ENCODE data around the gene GPC6.

Gene GPC6

DNA sequence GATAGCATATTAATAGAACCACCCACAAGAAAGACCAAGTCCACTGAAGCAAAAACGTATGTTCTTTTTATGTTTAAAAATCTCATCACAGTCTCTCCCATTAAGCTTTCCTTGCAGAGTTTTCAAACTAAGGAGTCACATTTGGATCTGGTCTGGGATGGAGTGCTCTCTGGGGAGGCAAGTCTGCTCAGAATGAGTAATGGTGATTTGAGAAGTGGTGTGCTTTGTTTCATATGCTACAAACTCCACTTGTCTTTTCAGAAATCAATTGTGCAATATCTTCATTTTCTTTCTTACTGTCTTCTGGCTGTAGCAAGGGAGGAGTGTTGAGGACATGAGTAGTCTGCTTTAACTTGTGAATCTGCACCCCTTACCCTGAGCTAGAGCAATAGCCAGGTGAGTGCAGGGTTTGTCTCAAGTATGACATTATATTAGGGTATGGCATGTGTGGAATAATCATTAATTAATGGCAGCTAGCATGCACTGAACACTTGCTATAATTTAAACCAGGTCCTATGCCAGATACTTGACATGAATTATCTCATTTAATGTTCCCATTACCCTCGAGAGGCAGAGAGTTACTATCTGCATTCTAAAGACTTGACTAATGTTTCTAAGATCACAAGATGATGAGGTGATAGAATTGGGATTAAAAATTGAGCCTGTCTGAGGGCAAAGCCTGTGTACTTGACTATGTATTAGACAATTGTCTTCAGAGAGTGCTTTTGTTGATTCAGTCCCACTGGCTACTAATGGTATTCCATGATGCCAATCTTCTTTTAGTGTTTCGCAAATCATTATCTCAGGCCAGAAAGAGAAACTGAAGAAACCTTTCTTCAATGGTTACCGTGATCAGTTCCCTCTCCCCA, 171.8 kb downstream of the GPC6 start:
- Histone ChIP-seq H3K27me3 (ENCODE audit: insufficient read depth, low read length) (no peaks in the 10 kb centered on the region), H3K27ac (ENCODE audit: low read length) (no peak overlapping the region), H3K4me3 (ENCODE audit: low read length) (no peak overlapping the region), H3K9me3 (ENCODE audit: insufficient read depth, low read depth, low read length) (no peaks in the 10 kb centered on the region), H3K9ac (ENCODE audit: low read depth, low read length) (no peak overlapping the region), H3K4me1 (ENCODE audit: insufficient read depth, low read length) (no peaks in the 10 kb centered on the region), H3K36me3 (ENCODE audit: insufficient read depth, low read depth, low read length) (no peaks in the 10 kb centered on the region)

DNA sequence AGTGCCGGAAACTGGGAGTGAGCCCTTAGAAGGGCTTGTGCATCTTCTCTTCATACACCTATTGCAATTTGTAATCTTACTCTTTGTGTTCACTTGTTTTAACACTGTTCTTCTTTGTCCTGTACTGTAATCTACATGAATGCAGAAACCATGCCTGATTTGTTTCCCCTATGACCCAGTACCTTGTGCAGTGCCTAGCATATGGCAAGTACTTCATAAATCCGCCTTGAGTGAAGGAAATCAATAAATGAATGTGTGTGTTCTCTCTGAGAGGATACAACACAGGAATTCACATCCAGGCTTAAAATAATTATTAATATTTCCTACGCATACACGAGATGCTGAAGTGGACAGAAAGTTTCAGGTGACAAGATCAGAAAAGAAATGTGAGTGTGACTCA, 172.6 kb downstream of the GPC6 start:
- Histone ChIP-seq H3K36me3 (ENCODE audit: insufficient read depth, low read depth, low read length) (no peaks in the 10 kb centered on the region), H3K4me3 (ENCODE audit: low read length) (no peak overlapping the region), H3K9me3 (ENCODE audit: insufficient read depth, low read depth, low read length) (no peaks in the 10 kb centered on the region), H3K4me1 (ENCODE audit: insufficient read depth, low read length) (no peaks in the 10 kb centered on the region), H3K27ac (ENCODE audit: low read length) (no peak overlapping the region), H3K27me3 (ENCODE audit: insufficient read depth, low read length) (no peaks in the 10 kb centered on the region), H3K9ac (ENCODE audit: low read depth, low read length) (no peak overlapping the region)

DNA sequence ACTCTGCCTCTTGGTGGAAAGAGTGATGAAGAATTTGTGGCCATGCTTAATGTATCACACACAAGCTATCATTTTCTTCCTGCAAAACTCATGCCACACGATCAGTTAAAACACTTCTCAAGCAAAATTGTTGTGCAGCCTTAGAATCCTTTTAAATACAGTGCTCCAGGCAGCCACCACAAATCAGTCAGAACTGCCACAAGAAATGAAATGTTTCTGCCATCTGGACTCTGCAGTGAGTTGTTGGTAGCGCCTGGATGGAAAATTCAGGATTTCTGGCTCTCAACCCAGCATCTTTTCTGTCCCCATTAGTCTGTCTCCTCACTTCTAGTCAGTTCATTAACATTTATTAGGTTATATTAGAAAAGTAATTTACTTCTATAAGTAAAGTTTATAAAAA, 179.5 kb downstream of the GPC6 start:
- no peaks in the 10 kb centered on the region for H3K27me3 ChIP-seq (ENCODE audit: insufficient read depth, low read length)
- H3K27ac ChIP-seq (ENCODE audit: low read length), result no peak overlapping the region
- H3K4me3 ChIP-seq (ENCODE audit: low read length), result no peak overlapping the region
- no peaks in the 10 kb centered on the region for H3K9me3 ChIP-seq (ENCODE audit: insufficient read depth, low read depth, low read length)
- H3K4me1 ChIP-seq (ENCODE audit: insufficient read depth, low read length), result no peaks in the 10 kb centered on the region
- no peak overlapping the region for H3K9ac ChIP-seq (ENCODE audit: low read depth, low read length)
- H3K36me3 ChIP-seq (ENCODE audit: insufficient read depth, low read depth, low read length), result no peaks in the 10 kb centered on the region

DNA sequence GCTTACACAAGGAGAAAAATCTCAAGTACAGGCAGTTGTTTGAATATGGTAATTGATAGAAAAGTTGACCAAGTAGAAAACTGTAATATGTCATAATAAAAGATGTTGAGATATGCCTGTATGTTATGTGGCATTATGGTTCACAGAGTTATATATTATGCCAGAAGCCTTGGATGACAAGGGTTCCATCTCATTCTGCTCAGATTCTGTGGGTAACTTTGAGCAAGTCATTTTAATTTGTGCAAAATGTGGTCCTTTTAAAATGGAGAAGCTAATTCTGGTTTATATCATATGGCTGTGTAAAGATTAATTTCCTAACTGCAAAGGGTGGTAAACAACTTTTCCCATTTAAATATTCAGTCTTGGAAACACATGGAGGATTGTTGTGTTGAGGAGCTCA, 180.9 kb downstream of the GPC6 start:
- Histone ChIP-seq H3K4me3 (ENCODE audit: low read length) (no peak overlapping the region), H3K27me3 (ENCODE audit: insufficient read depth, low read length) (no peaks in the 10 kb centered on the region), H3K4me1 (ENCODE audit: insufficient read depth, low read length) (no peaks in the 10 kb centered on the region), H3K36me3 (ENCODE audit: insufficient read depth, low read depth, low read length) (no peaks in the 10 kb centered on the region), H3K9me3 (ENCODE audit: insufficient read depth, low read depth, low read length) (no peaks in the 10 kb centered on the region), H3K27ac (ENCODE audit: low read length) (no peak overlapping the region), H3K9ac (ENCODE audit: low read depth, low read length) (no peak overlapping the region)

DNA sequence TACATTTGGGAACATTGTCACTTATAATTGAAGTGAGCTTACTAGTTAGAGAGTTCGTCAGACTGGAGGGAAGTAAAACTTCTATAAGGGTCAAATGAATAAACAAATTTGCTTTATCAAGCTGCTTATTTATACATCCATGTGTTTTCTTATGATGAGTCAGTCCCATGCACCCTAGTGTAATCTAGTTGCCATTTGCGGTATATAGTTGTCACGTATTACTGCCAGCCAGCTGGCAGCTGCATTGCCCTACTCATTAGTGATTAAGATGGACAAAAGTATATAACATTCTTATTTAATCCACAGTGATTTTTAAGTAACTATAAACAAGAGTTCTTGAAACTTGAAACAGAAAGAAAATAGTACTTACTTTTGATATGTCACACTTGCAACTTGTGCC, 182.4 kb downstream of the GPC6 start:
- Histone ChIP-seq H3K36me3 (ENCODE audit: insufficient read depth, low read depth, low read length) (no peaks in the 10 kb centered on the region), H3K4me1 (ENCODE audit: insufficient read depth, low read length) (peaks cover 2% of the 10 kb centered on the region; the same call in 1 of the 2 replicates), H3K9me3 (ENCODE audit: insufficient read depth, low read depth, low read length) (no peaks in the 10 kb centered on the region), H3K27ac (ENCODE audit: low read length) (no peak overlapping the region), H3K27me3 (ENCODE audit: insufficient read depth, low read length) (no peaks in the 10 kb centered on the region), H3K9ac (ENCODE audit: low read depth, low read length) (no peak overlapping the region), H3K4me3 (ENCODE audit: low read length) (no peak overlapping the region)

DNA sequence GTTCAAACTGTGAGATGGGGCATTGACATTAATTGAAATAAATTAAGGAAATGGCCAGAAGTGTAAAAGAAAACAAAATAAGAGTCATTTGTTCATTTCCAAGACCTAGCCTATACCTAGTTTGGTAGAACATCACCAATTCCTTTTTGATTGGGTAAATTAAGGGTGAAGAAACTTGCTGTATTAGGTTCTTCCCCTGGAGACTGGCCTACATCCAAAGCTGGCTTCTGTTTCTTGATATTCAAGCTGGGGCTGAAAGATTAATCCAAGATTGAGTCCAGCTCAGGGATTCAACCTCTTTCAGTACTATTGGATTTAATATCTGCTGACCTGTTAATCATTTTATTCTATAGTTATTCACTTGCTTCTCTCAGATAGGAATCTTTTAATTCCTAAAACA, 183.2 kb downstream of the GPC6 start:
- H3K9me3 ChIP-seq (ENCODE audit: insufficient read depth, low read depth, low read length), result no peaks in the 10 kb centered on the region
- no peak overlapping the region for H3K27ac ChIP-seq (ENCODE audit: low read length)
- no peak overlapping the region for H3K9ac ChIP-seq (ENCODE audit: low read depth, low read length)
- no peak overlapping the region for H3K4me3 ChIP-seq (ENCODE audit: low read length)
- no peaks in the 10 kb centered on the region for H3K36me3 ChIP-seq (ENCODE audit: insufficient read depth, low read depth, low read length)
- peaks cover 10% of the 10 kb centered on the region; the same call in 1 of the 2 replicates for H3K4me1 ChIP-seq (ENCODE audit: insufficient read depth, low read length)
- no peaks in the 10 kb centered on the region for H3K27me3 ChIP-seq (ENCODE audit: insufficient read depth, low read length)

DNA sequence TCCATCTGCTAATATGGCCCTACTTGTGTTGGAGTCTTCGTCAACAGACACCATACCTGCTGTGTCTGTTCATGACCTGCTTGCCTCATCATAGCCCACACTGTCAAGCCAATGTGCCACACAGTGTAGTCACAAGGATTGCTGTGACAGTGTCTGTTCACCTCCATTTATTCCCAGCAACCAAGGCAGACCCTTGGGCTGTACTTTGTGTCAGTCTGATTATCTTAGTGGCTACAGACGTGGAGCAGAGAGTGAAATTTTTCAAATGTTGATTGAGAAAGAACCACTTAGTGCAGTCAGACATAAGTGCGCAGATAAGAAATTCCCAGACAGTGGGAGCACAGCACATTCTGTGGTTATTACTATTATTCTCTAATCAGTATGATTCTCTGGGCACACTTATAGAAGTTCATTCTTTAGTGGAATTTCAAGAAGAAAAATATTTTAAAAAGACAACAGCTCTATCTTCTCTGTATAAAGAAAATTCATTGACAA, 184.6 kb downstream of the GPC6 start:
- Histone ChIP-seq H3K27ac (ENCODE audit: low read length) (no peak overlapping the region), H3K9me3 (ENCODE audit: insufficient read depth, low read depth, low read length) (no peaks in the 10 kb centered on the region), H3K9ac (ENCODE audit: low read depth, low read length) (no peak overlapping the region), H3K4me1 (ENCODE audit: insufficient read depth, low read length) (peaks cover 12% of the 10 kb centered on the region; the same call in 1 of the 2 replicates), H3K36me3 (ENCODE audit: insufficient read depth, low read depth, low read length) (no peaks in the 10 kb centered on the region), H3K4me3 (ENCODE audit: low read length) (no peak overlapping the region), H3K27me3 (ENCODE audit: insufficient read depth, low read length) (no peaks in the 10 kb centered on the region)

DNA sequence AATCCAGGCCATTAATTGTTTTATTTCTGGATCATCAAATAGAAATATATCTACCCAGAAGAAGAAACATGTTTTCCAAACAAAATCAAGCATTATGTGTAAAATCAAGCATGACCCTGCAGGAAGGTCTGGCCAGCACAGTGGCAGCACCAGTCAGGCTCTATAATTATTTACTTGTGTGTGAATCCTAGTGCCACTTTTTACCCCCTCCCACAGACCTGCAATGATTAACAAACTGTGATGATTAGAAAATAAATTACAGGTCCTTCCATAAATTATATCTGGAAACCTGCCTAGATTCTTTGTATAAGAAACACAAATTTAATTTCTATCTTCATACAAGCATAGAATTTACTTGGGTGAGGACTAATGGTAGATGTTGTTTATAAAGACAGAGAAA, 186.1 kb downstream of the GPC6 start:
- H3K9ac ChIP-seq (ENCODE audit: low read depth, low read length), result no peak overlapping the region
- peaks cover 12% of the 10 kb centered on the region; the same call in 1 of the 2 replicates for H3K4me1 ChIP-seq (ENCODE audit: insufficient read depth, low read length)
- no peaks in the 10 kb centered on the region for H3K9me3 ChIP-seq (ENCODE audit: insufficient read depth, low read depth, low read length)

DNA sequence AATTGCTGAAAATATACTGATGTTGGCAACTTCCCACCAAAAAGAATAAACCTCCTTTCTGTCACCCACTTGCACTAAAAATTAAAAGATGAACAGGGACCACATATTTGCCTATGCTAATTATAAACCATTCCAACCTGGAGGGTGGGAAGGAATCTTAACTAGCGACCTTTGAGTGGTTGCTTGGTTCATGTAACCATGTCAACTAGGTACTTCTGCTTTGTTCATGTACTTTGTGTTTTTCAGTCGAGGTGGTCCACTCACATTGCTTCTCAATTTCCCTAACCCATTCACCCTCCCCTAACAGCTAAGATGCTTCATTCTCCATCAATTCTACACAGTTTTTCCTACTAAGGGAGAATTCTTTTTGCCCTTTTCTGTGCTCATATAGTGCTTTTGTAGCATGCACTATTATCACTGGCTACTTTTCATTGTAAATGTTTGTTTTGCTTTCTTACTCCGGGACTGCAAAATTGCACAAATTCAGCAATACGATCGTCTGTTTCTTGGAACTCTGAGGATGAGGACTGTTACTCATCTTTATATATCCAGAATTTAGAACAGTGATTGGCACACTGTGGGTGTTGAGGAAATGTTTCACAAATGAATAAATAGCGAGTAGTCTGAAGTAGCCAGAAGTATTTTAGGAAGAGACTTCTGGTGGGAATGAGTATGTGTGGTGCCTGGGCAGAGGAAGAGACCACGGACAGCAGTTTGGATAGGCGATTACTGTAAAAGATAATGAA, 187.5 kb downstream of the GPC6 start:
- no peak overlapping the region for H3K9ac ChIP-seq (ENCODE audit: low read depth, low read length)
- H3K4me3 ChIP-seq (ENCODE audit: low read length), result no peak overlapping the region
- no peak overlapping the region for H3K27ac ChIP-seq (ENCODE audit: low read length)
- peaks cover 12% of the 10 kb centered on the region; the same call in 1 of the 2 replicates for H3K4me1 ChIP-seq (ENCODE audit: insufficient read depth, low read length)
- H3K36me3 ChIP-seq (ENCODE audit: insufficient read depth, low read depth, low read length), result no peaks in the 10 kb centered on the region
- no peaks in the 10 kb centered on the region for H3K9me3 ChIP-seq (ENCODE audit: insufficient read depth, low read depth, low read length)
- H3K27me3 ChIP-seq (ENCODE audit: insufficient read depth, low read length), result no peaks in the 10 kb centered on the region

More for the DNA sequence above, 186.1 kb downstream of the GPC6 start:
- Histone ChIP-seq H3K36me3 (ENCODE audit: insufficient read depth, low read depth, low read length) (no peaks in the 10 kb centered on the region), H3K27me3 (ENCODE audit: insufficient read depth, low read length) (no peaks in the 10 kb centered on the region), H3K27ac (ENCODE audit: low read length) (no peak overlapping the region), H3K4me3 (ENCODE audit: low read length) (no peak overlapping the region)

DNA sequence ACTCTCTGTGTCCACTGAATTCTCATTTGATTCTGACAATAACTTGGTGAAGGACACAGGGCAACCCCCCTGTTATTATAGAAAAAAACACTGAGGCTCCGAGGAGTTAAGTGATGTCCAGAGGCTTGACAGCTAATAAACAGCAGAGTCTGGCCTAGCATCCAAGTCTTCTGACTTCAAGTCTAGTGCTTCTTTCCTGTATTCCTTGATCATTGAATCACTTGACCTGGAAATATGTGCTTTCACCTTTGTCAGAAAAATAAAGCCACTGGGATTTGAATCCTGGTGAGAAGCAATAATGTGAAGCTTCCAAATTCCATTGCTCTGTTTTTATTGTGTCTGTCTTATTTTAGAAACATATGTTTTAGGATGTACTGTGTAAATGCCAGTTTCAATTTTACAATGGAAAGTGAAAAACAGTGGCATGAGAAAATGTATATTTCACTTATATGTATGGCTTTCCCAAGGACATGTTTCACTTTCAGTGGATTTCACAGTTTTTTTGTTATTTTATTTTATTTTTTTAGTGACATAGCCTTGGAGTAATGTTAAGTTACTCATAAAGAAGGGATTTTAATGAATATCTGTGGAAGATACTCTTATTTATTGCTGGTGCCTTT, 190.2 kb downstream of the GPC6 start:
- H3K4me3 ChIP-seq (ENCODE audit: low read length), result no peak overlapping the region
- no peaks in the 10 kb centered on the region for H3K27me3 ChIP-seq (ENCODE audit: insufficient read depth, low read length)
- peaks cover 27% of the 10 kb centered on the region for H3K4me1 ChIP-seq (ENCODE audit: insufficient read depth, low read length)
- no peaks in the 10 kb centered on the region for H3K36me3 ChIP-seq (ENCODE audit: insufficient read depth, low read depth, low read length)
- no peaks in the 10 kb centered on the region for H3K9me3 ChIP-seq (ENCODE audit: insufficient read depth, low read depth, low read length)
- H3K27ac ChIP-seq (ENCODE audit: low read length), result no peak overlapping the region
- no peak overlapping the region for H3K9ac ChIP-seq (ENCODE audit: low read depth, low read length)

DNA sequence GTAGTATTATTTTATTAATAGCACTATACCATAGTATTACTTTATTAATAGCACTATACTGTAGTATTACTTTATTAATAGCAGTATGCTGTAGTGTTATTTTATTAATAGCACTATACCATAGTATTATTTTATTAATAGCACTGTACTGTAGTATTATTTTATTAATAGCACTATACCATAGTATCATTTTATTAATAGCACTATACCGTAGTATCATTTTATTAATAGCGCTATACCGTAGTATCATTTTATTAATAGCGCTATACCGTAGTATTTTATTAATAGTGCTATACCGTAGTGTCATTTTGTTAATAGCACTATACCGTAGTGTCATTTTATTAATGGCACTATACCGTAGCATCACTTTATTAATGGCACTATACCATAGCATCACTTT, 191.8 kb downstream of the GPC6 start:
- no peaks in the 10 kb centered on the region for H3K36me3 ChIP-seq (ENCODE audit: insufficient read depth, low read depth, low read length)
- no peak overlapping the region for H3K4me3 ChIP-seq (ENCODE audit: low read length)
- H3K27me3 ChIP-seq (ENCODE audit: insufficient read depth, low read length), result no peaks in the 10 kb centered on the region
- H3K4me1 ChIP-seq (ENCODE audit: insufficient read depth, low read length), result peaks cover 27% of the 10 kb centered on the region
- no peak overlapping the region for H3K27ac ChIP-seq (ENCODE audit: low read length)
- no peak overlapping the region for H3K9ac ChIP-seq (ENCODE audit: low read depth, low read length)
- no peaks in the 10 kb centered on the region for H3K9me3 ChIP-seq (ENCODE audit: insufficient read depth, low read depth, low read length)
